Parathyroid adenoma (tissue), 2 donors: ENCODE data around the gene FYN.

Source experiments
- H2AFZ ChIP-seq: fragments of 300-600 bp; sonication (generic); one replicate; pipeline ENCODE4 v1.7.0; 2017; ENCODE audit warnings: antibody characterized with exemption, mild to moderate bottlenecking
- H3K27ac ChIP-seq: fragments of 300-600 bp; sonication (generic); one replicate; pipeline ENCODE4 v1.7.0; 2017
- H3K27me3 ChIP-seq: fragments of 300-600 bp; sonication (generic); one replicate; pipeline ENCODE4 v1.7.0; 2017; ENCODE audit warnings: low read length; ENCODE audit not compliant: control insufficient read depth, insufficient read depth
- H3K36me3 ChIP-seq: fragments of 300-600 bp; sonication (generic); one replicate; pipeline ENCODE4 v1.7.0; 2017; ENCODE audit warnings: low read length; ENCODE audit not compliant: control insufficient read depth, insufficient read depth
- H3K4me1 ChIP-seq: fragments of 300-600 bp; sonication (generic); one replicate; pipeline ENCODE4 v1.7.0; 2017; ENCODE audit warnings: control low read depth
- H3K4me2 ChIP-seq: fragments of 300-600 bp; sonication (generic); one replicate; pipeline ENCODE4 v1.7.0; 2017; ENCODE audit warnings: low read length
- H3K4me3 ChIP-seq: fragments of 300-600 bp; sonication (generic); one replicate; pipeline ENCODE4 v1.7.0; 2017; ENCODE audit warnings: low read depth, low read length
- H3K79me2 ChIP-seq: fragments of 300-600 bp; sonication (generic); one replicate; pipeline ENCODE4 v1.7.0; 2017; ENCODE audit warnings: control low read depth
- H3K9ac ChIP-seq: fragments of 300-600 bp; sonication (generic); one replicate; pipeline ENCODE4 v1.7.0; 2017; ENCODE audit warnings: mild to moderate bottlenecking
- H3K9me3 ChIP-seq: fragments of 300-600 bp; sonication (generic); one replicate; pipeline ENCODE4 v1.7.0; 2017; ENCODE audit warnings: low read length; ENCODE audit not compliant: control insufficient read depth
- TF ChIP-seq, protein P1 (sequence below): fragments of 300-600 bp; sonication (generic); IDR thresholded peaks from one replicate; pipeline ENCODE4 v1.7.0; 2017; ENCODE audit warnings: antibody characterized with exemption, mild to moderate bottlenecking
- donor health status: primary hyperparathyroidism.

Gene FYN

DNA sequence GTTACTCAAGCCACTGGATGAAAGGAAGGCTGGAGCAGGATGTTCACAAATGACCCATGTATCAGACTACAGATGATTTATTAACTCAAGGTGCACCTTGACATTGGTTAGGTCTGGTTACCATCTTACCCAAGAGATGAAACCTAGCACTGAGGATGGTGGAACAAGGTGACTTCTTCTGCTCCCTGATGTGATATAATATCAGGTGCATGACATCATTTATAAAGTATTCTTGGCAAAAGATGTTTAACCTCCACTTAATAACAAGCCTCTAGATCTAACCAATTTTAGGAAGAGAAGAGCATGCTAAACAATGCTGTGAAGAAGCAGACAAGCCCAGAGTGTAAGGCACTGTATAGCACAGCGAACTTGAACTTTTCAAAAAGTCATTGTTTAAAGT, 100.9 kb downstream of the FYN start:
- Histone ChIP-seq H3K79me2 (peaks cover 9% of the 10 kb centered on the region), H3K9ac (no peak overlapping the region), H3K4me1 (peaks cover 15% of the 10 kb centered on the region), H3K36me3 (no peaks in the 10 kb centered on the region), H2AFZ (no peak overlapping the region), H3K27me3 (no peaks in the 10 kb centered on the region), H3K27ac (no peak overlapping the region), H3K4me2 (no peak overlapping the region), H3K9me3 (no peaks in the 10 kb centered on the region), H3K4me3 (no peak overlapping the region)
- TF ChIP-seq, protein P1, sequence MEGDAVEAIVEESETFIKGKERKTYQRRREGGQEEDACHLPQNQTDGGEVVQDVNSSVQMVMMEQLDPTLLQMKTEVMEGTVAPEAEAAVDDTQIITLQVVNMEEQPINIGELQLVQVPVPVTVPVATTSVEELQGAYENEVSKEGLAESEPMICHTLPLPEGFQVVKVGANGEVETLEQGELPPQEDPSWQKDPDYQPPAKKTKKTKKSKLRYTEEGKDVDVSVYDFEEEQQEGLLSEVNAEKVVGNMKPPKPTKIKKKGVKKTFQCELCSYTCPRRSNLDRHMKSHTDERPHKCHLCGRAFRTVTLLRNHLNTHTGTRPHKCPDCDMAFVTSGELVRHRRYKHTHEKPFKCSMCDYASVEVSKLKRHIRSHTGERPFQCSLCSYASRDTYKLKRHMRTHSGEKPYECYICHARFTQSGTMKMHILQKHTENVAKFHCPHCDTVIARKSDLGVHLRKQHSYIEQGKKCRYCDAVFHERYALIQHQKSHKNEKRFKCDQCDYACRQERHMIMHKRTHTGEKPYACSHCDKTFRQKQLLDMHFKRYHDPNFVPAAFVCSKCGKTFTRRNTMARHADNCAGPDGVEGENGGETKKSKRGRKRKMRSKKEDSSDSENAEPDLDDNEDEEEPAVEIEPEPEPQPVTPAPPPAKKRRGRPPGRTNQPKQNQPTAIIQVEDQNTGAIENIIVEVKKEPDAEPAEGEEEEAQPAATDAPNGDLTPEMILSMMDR: no peak

DNA sequence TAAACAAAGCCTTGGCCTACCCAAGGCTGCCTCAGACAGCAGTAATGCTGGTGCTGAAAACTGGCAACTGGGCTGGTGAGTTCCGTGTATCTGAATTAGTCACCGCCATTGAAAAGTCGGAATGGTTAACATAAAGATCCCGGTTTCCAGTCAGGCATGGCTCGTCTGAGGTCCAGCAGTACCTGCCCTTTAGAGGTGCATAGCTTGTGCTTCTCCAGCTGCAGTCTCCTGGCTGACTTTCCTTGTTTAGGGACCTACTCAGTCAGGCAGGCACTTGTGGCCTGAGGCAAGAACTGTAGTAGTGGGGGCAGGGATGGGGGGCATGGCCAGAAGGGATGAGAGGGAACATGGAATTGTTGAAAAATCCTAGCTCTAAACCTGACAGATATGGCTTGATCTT, 101.6 kb downstream of the FYN start:
- no peak overlapping the region for H2AFZ ChIP-seq
- H3K9me3 ChIP-seq: no peaks in the 10 kb centered on the region
- peaks cover 9% of the 10 kb centered on the region for H3K79me2 ChIP-seq
- no peak overlapping the region for H3K4me3 ChIP-seq
- no peaks in the 10 kb centered on the region for H3K27me3 ChIP-seq
- H3K9ac ChIP-seq: no peak overlapping the region
- TF ChIP-seq, protein P1: no peak
- no peak overlapping the region for H3K4me2 ChIP-seq
- H3K36me3 ChIP-seq: no peaks in the 10 kb centered on the region
- peaks cover 10% of the 10 kb centered on the region for H3K4me1 ChIP-seq
- H3K27ac ChIP-seq: no peak overlapping the region

DNA sequence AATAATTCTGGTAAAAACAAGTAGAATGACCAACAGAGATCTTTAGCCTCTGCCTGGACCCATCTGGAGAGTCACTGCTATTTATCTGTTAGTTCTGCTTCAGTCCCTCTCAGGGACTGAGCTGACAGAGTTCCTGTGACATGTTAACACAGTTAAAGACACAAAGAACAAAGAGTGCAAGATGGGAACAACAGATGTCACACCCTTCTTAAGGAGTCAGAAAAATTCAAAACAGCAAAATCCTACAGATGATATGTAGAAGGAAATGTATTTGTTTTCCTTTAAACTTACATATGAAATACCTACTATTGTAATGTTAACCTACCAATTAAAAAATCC, 102.2 kb downstream of the FYN start:
- no peak overlapping the region for H3K4me2 ChIP-seq
- no peak overlapping the region for H3K9ac ChIP-seq
- peaks cover 12% of the 10 kb centered on the region for H3K79me2 ChIP-seq
- H3K9me3 ChIP-seq: no peaks in the 10 kb centered on the region
- TF ChIP-seq, protein P1: no peak
- H3K36me3 ChIP-seq: no peaks in the 10 kb centered on the region
- no peak overlapping the region for H2AFZ ChIP-seq
- no peak overlapping the region for H3K27ac ChIP-seq
- no peak overlapping the region for H3K4me3 ChIP-seq
- no peaks in the 10 kb centered on the region for H3K27me3 ChIP-seq
- peaks cover 4% of the 10 kb centered on the region for H3K4me1 ChIP-seq

DNA sequence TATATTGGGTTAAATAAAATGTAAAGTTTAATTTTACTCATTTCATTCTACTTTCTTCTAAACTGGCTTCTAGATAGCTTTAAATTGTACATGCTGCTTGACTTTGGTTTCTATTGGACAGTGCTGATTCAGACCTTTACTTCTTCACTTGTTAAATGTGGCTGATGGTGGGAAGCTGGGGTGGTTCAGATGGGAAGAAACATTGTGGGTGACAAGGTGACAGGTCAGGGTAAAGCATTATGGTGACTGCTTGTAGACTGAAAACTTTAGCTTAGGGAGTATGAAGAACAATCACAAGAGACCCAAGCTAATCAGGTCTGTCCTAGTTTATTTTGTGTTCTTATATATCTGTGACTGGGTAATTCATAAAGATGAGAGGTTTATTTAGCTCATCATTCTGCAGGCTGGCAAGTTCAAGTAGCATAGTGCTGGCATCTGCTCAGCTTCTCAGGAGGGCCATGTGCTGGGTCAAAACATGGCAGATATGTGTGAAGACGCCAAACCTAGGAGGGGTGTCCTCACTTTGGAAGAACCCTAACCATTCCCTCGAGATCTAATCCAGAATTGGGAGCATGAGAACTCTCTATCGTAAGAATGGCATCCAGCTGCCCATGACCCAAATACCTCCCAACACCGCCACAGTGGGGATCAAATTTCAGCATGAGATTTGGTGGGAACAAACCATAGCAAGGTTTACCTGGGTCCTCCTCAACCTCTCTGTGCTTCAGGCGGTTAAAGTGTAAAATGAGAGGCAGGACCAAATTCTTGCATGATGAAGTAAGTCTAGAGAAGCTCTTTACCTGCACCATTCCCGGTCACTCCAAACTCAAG, 102.8 kb downstream of the FYN start:
- Histone ChIP-seq H3K36me3 (no peaks in the 10 kb centered on the region), H2AFZ (no peak overlapping the region), H3K27ac (no peak overlapping the region), H3K4me3 (no peak overlapping the region), H3K79me2 (peaks cover 12% of the 10 kb centered on the region), H3K4me2 (no peak overlapping the region), H3K9me3 (no peaks in the 10 kb centered on the region), H3K9ac (no peak overlapping the region), H3K27me3 (no peaks in the 10 kb centered on the region), H3K4me1 (peaks cover 2% of the 10 kb centered on the region)
- TF ChIP-seq, protein P1: no peak
